ENCODE results near the gene ANKRD60. TPM values are rescaled to one million over a fixed set of nuclear protein-coding genes. Genes with fewer than 3 reads are reported as not detected.
A peak's percentile ranks its signal among the peaks of the same experiment; 100 is the strongest.

The ANKRD60 gene
- polyA plus RNA-seq, 2 of the 4 experiments (the other 2 are of a cell fraction), result not detected

DNA sequence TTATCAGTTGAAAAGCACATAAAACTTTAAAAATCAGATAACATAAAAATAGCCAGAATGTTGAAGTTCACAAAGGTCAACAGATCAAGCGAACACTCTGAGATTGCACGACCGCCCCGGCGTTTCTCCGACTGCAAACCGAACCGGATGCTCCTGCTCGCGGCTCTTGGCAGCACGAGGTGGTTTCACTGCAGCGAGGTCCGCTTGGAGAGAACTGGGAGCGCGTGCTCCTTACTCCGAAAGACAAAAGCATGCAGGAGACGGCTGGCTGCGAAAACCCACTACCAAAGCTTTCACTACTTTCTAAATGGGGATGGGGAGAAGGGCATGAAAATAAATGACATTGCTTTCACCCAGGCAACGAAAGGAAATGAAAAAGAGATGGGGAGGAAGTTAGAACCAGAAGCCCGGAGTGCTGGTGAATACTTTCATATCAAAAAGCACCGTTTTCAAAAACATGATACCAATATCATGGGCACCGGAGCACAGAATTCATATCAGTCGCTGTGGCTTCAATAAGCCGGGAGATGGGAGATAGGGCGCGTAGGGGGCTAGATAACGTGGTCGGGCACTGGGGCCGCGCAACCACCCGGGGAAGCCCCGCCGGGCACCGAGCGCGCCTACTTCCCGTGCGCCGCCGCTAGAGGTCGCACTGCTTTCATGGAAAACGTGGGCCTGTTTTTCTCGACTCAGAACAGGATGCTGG lies 8.3 kb upstream of the ANKRD60 start:
- CTCF ChIA-PET, result interaction anchor here (0.7 to 6.2 kb wide), 41 partner anchors 10 to 856 kb away, joined by 3 to 60 read pairs (median 3); partner anchors contain the start of genes NPEPL1, STX16 and VAPB
- WGBS (ENCODE audit: missing lambda C conversion rate), result 2% methylated on average over 39 of the region's 43 CpGs

DNA sequence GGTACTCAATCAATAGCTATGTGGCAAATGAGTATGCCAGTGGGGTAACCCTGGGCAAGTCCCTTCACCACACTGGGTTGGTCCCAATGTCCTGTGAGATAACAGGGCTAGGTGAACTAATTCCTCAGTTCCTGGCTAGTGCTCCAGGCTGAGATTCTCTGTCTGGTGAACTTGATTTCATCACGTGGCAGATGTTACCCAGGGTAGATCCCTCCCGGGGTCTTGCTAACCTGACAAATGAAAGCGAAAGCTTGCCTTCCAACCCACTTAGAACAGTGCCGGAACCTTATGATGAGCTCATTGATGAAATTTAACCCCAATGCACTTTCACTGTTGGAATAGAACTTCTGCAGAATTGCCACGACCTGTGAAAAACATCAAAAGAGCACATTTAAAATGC lies 6.6 kb upstream of the ANKRD60 start:
- DNase-seq (ENCODE audit: low read depth in 1 of 2, low spot score in 1 of 2) (no peak), FAIRE-seq (no peak), ATAC-seq (no peak)
- Histone ChIP-seq H3K27ac (no peak overlapping the region), H3K4me3 (no peak overlapping the region), H3K9me3 (no peaks in the 10 kb centered on the region), H3K4me2 (no peak overlapping the region), H3K4me1 (peaks cover 4% of the 10 kb centered on the region; the same call in 1 of the 3 replicates)
- WGBS (ENCODE audit: missing lambda C conversion rate), result 84% methylated on average over 5 of the region's 5 CpGs
- no peak for TF ChIP-seq RCOR1 (IDR thresholded peaks at IDR 0.05; ENCODE audit: low read depth, low read length)
- TF ChIP-seq RNF2 (IDR thresholded peaks at IDR 0.05; ENCODE audit: borderline replicate concordance, low read depth), result no peak
- ChIA-PET CTCF (interaction anchor here (0.8 to 6.2 kb wide), 16 partner anchors 9 to 1221 kb away, joined by 3 to 60 read pairs (median 7); partner anchors contain the start of gene STX16), POLR2A (no interaction called here)

More for the DNA sequence above, 8.3 kb upstream of the ANKRD60 start:
- peak; percentile 86 for TF ChIP-seq SMC3 (IDR thresholded peaks at IDR 0.05)
- no peak for TF ChIP-seq ZC3H11A (IDR thresholded peaks at IDR 0.05)
- TF ChIP-seq RCOR1 (IDR thresholded peaks at IDR 0.05; ENCODE audit: low read depth, low read length), result no peak
- peak; percentile 89 to 93 for TF ChIP-seq RAD21 (conservative IDR thresholded peaks at IDR 0.05 in 1 of 2, IDR thresholded peaks at IDR 0.05 in 1 of 2)
- TF ChIP-seq ZNF302 (CRISPR knock-in tag; IDR thresholded peaks at IDR 0.05), result no peak
- TF ChIP-seq, protein P1, sequence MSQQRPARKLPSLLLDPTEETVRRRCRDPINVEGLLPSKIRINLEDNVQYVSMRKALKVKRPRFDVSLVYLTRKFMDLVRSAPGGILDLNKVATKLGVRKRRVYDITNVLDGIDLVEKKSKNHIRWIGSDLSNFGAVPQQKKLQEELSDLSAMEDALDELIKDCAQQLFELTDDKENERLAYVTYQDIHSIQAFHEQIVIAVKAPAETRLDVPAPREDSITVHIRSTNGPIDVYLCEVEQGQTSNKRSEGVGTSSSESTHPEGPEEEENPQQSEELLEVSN (IDR thresholded peaks at IDR 0.05; ENCODE audit: borderline replicate concordance, low read depth), result peak; percentile 89; the same call in 1 of the 2 replicates
- TF ChIP-seq TP53 (CRISPR knock-in tag; IDR thresholded peaks at IDR 0.05), result peak; percentile 38; the same call in 1 of the 2 replicates
- TF ChIP-seq, protein P2, sequence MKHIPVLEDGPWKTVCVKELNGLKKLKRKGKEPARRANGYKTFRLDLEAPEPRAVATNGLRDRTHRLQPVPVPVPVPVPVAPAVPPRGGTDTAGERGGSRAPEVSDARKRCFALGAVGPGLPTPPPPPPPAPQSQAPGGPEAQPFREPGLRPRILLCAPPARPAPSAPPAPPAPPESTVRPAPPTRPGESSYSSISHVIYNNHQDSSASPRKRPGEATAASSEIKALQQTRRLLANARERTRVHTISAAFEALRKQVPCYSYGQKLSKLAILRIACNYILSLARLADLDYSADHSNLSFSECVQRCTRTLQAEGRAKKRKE (CRISPR knock-in tag; IDR thresholded peaks at IDR 0.05; ENCODE audit: low read depth), result 0 out of 2 replicates have a peak, but pooled peaks have one; percentile 31
- no peak for TF ChIP-seq HOXA7 (CRISPR knock-in tag; IDR thresholded peaks at IDR 0.05)
- peak; percentile 66; the same call in 1 of the 2 replicates for TF ChIP-seq MYC (IDR thresholded peaks at IDR 0.05; ENCODE audit: borderline replicate concordance, low read length)
- TF ChIP-seq KDM5A (IDR thresholded peaks at IDR 0.05), result peak; percentile 68
- TF ChIP-seq, protein P3, sequence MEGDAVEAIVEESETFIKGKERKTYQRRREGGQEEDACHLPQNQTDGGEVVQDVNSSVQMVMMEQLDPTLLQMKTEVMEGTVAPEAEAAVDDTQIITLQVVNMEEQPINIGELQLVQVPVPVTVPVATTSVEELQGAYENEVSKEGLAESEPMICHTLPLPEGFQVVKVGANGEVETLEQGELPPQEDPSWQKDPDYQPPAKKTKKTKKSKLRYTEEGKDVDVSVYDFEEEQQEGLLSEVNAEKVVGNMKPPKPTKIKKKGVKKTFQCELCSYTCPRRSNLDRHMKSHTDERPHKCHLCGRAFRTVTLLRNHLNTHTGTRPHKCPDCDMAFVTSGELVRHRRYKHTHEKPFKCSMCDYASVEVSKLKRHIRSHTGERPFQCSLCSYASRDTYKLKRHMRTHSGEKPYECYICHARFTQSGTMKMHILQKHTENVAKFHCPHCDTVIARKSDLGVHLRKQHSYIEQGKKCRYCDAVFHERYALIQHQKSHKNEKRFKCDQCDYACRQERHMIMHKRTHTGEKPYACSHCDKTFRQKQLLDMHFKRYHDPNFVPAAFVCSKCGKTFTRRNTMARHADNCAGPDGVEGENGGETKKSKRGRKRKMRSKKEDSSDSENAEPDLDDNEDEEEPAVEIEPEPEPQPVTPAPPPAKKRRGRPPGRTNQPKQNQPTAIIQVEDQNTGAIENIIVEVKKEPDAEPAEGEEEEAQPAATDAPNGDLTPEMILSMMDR (IDR thresholded peaks at IDR 0.05), result peak; percentile 93
- no peak for TF ChIP-seq TFCP2L1 (CRISPR knock-in tag; IDR thresholded peaks at IDR 0.05)
- TF ChIP-seq, protein P4, sequence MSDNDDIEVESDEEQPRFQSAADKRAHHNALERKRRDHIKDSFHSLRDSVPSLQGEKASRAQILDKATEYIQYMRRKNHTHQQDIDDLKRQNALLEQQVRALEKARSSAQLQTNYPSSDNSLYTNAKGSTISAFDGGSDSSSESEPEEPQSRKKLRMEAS (IDR thresholded peaks at IDR 0.05), result peak; percentile 95
- 0 out of 2 replicates have a peak, but pooled peaks have one; percentile 47 for TF ChIP-seq RARB (CRISPR knock-in tag; IDR thresholded peaks at IDR 0.05)
- Histone ChIP-seq H3K4me3 (peak overlapping the region; percentile 53), H3K4me1 (peaks cover 4% of the 10 kb centered on the region; the same call in 1 of the 3 replicates), H3K9me3 (no peaks in the 10 kb centered on the region), H3K4me2 (peak overlapping the region; percentile 93), H3K27ac (peak overlapping the region; percentile 52 to 74; a peak in 5 of 6 replicates)
- POLR2A ChIA-PET, result no interaction called here
- FAIRE-seq (no peak), ATAC-seq (peak; percentile 94 to 95), DNase-seq (ENCODE audit: low read depth in 1 of 2, low spot score in 1 of 2) (peak; percentile 67 to 84)

Data from A549 (cell line).